Mesenteric fat pad (tissue), 1 donor: ENCODE data around the gene PCNX2. TPM values are rescaled to one million over a fixed set of nuclear protein-coding genes. Genes with fewer than 3 reads are reported as not detected.
"Not testable (repeated sequence)": the region's sequence is repeated elsewhere in the genome, so short reads cannot be mapped to it uniquely, and the experiment has no call there.

Experiments used
- DNase-seq: peaks from one replicate; pipeline ENCODE4 v3.0.0-alpha.2; 2020; ENCODE audit warnings: low spot score
- total RNA-seq: library from RNA; stranded (reverse); fragmentation: NEBNext Ultra II Directional; extraction: Animal tissue kit (Norgen Biotek cat#: 25700); gene quantifications from one replicate; pipeline ENCODE4 v1.2.1, GENCODE V29; 2021
- donor health status: DM: yes; HTN: yes; CAD: no.

PCNX2 gene
- total RNA-seq, 1 donor from 2014 or later, result 6.1 TPM

- no peak for DNase-seq
Observed at GRCh38 chr1:233170741-233171140, 124.8 kb downstream of the PCNX2 start.

DNA sequence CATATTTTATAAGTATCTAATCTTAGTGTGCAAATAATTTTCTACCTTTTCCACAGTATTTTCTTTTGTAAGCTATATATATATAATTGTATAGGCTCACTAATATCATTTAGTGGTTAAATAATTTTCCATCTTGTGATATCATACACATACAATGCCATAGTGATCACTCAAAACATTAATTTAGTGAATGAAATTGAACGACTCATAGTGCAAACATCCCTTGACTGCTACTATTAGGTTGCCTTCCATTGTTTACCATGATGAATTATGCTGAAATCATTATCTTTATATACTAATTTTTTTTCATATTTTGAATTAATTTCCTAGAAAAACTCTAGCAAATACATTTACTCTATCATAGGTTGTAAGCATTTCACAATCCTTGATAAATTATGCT, 127.1 kb downstream of the PCNX2 start:
- no peak for DNase-seq

- no peak for DNase-seq
Observed at GRCh38 chr1:233166896-233167295, 128.6 kb downstream of the PCNX2 start.

DNA sequence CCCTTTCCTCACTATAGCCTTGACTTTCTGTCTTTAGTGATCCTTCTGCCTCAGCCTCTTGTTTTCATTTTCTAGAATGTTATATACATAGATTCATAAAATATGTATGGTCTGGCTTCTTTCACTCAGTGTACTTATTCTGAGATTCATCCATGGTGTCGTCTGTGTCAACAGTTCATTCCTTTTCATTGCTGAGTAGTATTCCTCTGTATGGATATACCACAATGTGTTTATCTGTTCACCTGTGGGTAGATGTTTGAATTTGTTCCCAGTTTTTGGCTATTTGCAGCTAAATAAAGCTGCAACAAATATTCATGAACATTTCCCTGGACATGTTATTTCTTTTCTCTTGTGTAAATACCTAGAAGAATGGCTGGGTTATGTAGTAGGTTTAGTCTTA, 131.8 kb downstream of the PCNX2 start:
- DNase-seq, result no peak

- DNase-seq, result no peak
Observed at GRCh38 chr1:233158322-233158721, 137.2 kb downstream of the PCNX2 start.

GRCh38 chr1:233157245-233157644, 138.3 kb downstream of the PCNX2 start:
- DNase-seq, result no peak

DNA sequence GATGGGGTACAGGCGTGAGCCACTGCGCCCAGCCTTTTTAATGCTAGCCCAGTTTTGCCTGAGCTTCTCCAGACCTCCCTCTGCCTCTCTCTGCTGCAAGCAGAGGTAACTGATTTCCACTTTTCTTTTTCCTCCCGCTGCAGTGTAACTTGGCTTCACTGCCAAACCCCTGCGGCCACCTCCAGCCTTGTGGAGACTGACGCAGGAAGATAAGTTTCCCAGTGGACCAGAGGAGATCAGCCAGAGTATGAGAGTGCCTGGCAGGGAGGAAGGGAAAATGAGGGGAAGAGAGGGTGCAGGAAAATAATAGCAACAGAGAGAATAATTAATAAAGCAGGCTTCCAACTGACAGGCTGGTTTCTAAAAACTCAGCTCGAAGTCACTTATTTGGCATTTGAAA, 143.7 kb downstream of the PCNX2 start:
- no peak for DNase-seq

DNA sequence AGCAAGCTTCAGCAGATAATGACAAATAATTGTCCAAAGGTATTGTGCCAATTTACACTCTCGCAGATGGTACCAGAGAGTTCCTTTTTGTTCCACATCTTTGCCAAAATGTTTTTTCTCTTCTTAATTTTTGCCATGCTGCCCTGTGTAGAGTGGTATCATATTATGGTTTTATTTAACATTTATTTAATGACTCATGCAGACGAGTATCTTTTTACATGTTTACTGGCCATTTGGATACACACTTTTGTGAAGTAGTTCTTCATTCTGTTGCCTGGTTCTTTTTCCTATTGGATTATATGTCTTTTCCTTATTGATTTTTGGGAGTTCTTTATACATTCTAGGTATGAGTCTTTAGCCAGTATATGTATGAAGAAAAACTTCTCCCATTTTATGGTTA, 151.1 kb downstream of the PCNX2 start:
- no peak for DNase-seq

GRCh38 chr1:233143241-233143640, 152.3 kb downstream of the PCNX2 start:
- DNase-seq, result no peak

- DNase-seq, result no peak
Observed at GRCh38 chr1:233140974-233141373, 154.6 kb downstream of the PCNX2 start.

DNA sequence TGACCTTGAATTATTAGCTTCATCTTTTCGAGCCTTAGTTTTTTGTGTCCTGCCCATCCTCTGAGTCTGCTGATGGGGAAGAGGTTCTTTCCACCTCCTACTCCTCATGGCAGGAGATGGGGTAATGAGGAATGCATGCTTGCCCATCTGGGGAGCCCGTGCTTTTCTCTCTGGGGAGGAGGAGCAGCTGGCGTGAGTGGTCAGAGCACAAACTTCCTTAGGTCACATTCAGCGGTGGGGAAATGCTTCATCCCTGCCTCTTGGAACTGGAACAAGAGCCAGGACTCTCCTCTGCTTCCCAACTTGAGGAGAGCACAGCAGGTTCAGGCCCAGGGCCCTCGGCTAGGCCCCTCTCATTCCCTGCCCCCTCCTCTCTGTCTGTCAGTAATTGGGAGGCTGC, 155.0 kb downstream of the PCNX2 start:
- DNase-seq, result no peak

DNA sequence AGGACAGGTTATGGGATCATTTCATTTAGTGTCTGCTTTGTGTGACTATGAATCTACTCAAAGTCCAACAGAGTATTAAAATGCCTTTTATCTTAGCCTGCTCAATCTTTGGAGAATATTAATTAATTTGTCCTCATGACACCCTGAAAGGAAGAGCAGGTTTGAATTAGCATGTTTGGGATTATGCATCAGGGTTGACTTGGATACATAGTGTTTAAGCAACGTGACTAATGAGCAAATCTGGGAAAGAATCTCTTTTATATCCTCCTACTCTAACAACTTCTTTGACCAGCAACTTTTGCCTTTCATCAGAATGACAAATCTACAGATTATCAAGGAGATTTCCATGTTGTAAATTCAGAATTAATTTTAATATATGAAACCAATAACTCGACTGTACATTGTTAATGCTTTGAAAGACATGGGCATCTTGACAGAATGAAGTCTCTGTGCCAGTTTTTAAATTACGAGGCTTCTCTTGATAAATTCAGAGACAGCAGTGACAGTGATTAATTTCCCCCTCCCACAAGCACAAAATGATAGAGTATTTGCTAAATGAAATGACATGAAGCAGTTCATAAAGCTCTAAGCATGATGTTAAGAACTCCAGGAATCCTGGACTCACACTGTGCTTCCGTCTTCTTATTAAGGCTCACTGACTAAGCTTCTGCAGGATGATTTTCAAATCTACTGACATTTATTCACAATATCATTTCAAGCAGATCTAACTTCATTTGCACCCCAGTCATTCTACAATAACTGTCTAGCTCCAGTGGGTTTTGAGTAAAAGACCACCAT, 156.5 kb downstream of the PCNX2 start:
- DNase-seq, result no peak

GRCh38 chr1:233135833-233136232, 159.7 kb downstream of the PCNX2 start:
- no peak for DNase-seq

GRCh38 chr1:233132445-233132844, 163.1 kb downstream of the PCNX2 start:
- DNase-seq, result no peak

- not testable (repeated sequence) for DNase-seq
Observed at GRCh38 chr1:233129031-233129430, 166.5 kb downstream of the PCNX2 start.

DNA sequence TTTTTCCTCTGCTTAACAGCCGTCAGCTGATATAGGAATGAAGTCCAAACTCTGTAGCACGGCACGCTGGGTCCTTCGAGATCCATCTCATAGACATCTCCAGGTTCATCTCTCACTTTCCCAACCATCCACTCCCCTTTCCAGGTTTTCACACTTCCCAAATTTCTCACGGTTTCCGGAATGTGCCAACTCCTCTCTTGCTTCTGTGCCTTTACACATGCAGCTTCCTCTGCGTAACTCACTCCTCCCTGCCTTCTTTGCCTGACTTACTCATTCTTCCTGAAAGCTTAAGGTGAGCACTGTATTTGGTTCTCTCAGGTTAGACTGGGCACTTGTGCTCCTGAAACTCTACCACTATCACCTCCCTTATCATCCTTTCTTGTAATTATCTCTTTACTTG, 168.4 kb downstream of the PCNX2 start:
- no peak for DNase-seq

- no peak for DNase-seq
Observed at GRCh38 chr1:233122779-233123178, 172.7 kb downstream of the PCNX2 start.

- no peak for DNase-seq
Observed at GRCh38 chr1:233121947-233122559, 173.5 kb downstream of the PCNX2 start.

DNA sequence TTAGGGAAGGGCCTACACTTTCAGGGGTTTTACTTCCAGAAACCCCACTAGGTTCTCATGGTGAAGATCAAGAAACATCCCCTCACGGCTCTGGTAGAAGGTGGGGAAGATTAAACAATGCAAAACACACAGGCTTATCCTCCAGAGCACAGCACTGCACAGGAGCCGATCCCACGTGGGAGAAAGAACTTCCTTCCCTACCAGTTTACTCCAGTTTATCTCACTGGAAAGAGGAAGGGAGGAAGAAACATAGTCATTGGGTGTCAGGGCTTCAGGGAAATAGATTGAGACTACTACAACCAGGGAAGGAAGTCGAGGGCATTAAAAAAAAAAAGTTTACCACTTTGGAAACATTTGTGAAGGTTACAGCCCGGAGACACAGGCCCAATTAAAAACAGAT, 180.7 kb downstream of the PCNX2 start:
- DNase-seq, result no peak

DNA sequence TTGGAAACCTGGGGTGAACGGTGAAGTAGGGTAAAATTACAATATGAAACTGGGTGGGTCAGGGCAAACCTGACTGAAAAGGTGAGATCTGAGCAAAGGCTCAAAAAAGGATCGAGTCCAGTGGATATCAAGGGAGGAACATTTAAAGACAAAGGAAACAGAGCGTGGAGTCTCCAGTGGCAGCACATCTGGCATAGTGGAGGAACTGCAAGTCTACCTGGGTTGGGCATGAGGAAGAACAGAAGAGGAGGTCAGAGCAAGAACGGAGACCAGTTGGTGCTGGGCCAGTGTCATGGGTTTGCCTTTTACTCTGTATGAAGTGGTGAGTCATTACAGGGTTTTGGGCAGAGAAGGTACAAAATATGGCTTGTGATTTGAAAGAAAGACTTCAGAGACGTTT, 181.4 kb downstream of the PCNX2 start:
- no peak for DNase-seq

- no peak for DNase-seq
Observed at GRCh38 chr1:233113009-233113879, 182.3 kb downstream of the PCNX2 start.
